Lower lobe of right lung (tissue), 2 donors: ENCODE results near the gene HOMER2. TPM values are rescaled to one million over a fixed set of nuclear protein-coding genes. Genes with fewer than 3 reads are reported as not detected.

Experiments used
- ATAC-seq, 2 donors: fragments of 200-7000 bp; cut with Tn5 transposase; one replicate each; pipeline ENCODE4 v1.9.1; 2020 to 2022; ENCODE audit warnings: mild to moderate bottlenecking in 2 of 2, moderate library complexity in 2 of 2
- DNase-seq: peaks from one replicate; pipeline ENCODE4 v3.0.0-alpha.2; 2020
- H3K27ac ChIP-seq: fragments of 200-600 bp; one replicate; pipeline ENCODE4 v1.8.0; 2022
- H3K27me3 ChIP-seq: fragments of 200-600 bp; one replicate; pipeline ENCODE4 v1.8.0; 2022; ENCODE audit warnings: low read depth
- H3K36me3 ChIP-seq: fragments of 200-600 bp; one replicate; pipeline ENCODE4 v1.8.0; 2022; ENCODE audit warnings: mild to moderate bottlenecking
- H3K4me1 ChIP-seq: fragments of 200-600 bp; one replicate; pipeline ENCODE4 v1.8.0; 2022
- H3K4me3 ChIP-seq: fragments of 200-600 bp; one replicate; pipeline ENCODE4 v1.8.0; 2022; ENCODE audit warnings: mild to moderate bottlenecking
- H3K9me3 ChIP-seq: fragments of 200-600 bp; one replicate; pipeline ENCODE4 v1.8.0; 2022
- intact Hi-C: fragments of 100-400 bp; cut with DNase I; formaldehyde crosslinking; loops from one replicate; pipeline ENCODE4 v1.11.0; 2022
- total RNA-seq: library from RNA; stranded (reverse); fragmentation: NEBNext Ultra II Directional; extraction: Animal tissue kit (Norgen Biotek cat#: 25700); gene quantifications from one replicate; pipeline ENCODE4 v1.2.1, GENCODE V29; 2021
- TF ChIP-seq, protein P1 (sequence below): fragments of 200-600 bp; IDR thresholded peaks from one replicate; pipeline ENCODE4 v1.8.0; 2022; ENCODE audit warnings: antibody characterized with exemption, mild to moderate bottlenecking
- donor health status: DM: no; HTN: yes; CAD: no; lungs with severe emphysema.

Gene HOMER2
- total RNA-seq, 1 donor from 2014 or later: 16.2 TPM

- Histone ChIP-seq H3K27ac (no peak overlapping the region), H3K27me3 (no peaks in the 10 kb centered on the region), H3K4me1 (no peaks in the 10 kb centered on the region), H3K4me3 (no peak overlapping the region), H3K9me3 (no peaks in the 10 kb centered on the region), H3K36me3 (no peaks in the 10 kb centered on the region)
- ATAC-seq (no peak), DNase-seq (no peak)
- intact Hi-C loops: no loop called here
- TF ChIP-seq, protein P1, sequence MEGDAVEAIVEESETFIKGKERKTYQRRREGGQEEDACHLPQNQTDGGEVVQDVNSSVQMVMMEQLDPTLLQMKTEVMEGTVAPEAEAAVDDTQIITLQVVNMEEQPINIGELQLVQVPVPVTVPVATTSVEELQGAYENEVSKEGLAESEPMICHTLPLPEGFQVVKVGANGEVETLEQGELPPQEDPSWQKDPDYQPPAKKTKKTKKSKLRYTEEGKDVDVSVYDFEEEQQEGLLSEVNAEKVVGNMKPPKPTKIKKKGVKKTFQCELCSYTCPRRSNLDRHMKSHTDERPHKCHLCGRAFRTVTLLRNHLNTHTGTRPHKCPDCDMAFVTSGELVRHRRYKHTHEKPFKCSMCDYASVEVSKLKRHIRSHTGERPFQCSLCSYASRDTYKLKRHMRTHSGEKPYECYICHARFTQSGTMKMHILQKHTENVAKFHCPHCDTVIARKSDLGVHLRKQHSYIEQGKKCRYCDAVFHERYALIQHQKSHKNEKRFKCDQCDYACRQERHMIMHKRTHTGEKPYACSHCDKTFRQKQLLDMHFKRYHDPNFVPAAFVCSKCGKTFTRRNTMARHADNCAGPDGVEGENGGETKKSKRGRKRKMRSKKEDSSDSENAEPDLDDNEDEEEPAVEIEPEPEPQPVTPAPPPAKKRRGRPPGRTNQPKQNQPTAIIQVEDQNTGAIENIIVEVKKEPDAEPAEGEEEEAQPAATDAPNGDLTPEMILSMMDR: no peak
Measured at GRCh38 chr15:82931221-82931620, 21.3 kb downstream of the HOMER2 start.

DNA sequence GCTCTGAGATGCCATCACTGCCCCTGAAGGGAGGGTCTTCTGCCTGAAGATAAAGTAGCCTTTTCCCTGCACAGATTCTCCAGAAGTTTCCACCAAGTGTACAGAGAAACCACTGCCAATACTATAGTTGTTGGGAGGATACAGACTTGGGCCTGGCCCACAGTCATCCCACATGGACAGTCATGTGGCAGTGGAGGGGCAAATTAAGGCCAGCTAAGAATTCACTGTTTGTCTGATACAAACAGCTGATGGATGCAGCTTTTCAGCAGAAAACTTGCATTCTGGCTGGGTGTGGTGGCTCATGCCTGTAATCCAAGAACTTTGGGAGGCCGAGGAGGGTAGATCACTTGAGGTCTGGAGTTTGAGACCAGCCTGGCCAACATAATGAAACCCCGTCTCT, 22.1 kb downstream of the HOMER2 start:
- intact Hi-C loops: no loop called here
- H3K4me3 ChIP-seq: no peak overlapping the region

GRCh38 chr15:82928711-82929110, 23.8 kb downstream of the HOMER2 start:
- Histone ChIP-seq H3K36me3 (no peaks in the 10 kb centered on the region), H3K4me1 (no peaks in the 10 kb centered on the region), H3K27me3 (no peaks in the 10 kb centered on the region), H3K9me3 (no peaks in the 10 kb centered on the region), H3K4me3 (no peak overlapping the region), H3K27ac (no peak overlapping the region)
- DNase-seq (no peak), ATAC-seq (no peak)
- intact Hi-C loops: no loop called here
- TF ChIP-seq, protein P1: no peak

More for the DNA sequence above, 22.1 kb downstream of the HOMER2 start:
- no peak for ATAC-seq
- no peak for DNase-seq
- H3K9me3 ChIP-seq: no peaks in the 10 kb centered on the region
- H3K27me3 ChIP-seq: no peaks in the 10 kb centered on the region
- H3K36me3 ChIP-seq: no peaks in the 10 kb centered on the region
- H3K27ac ChIP-seq: no peak overlapping the region
- TF ChIP-seq, protein P1: no peak
- H3K4me1 ChIP-seq: no peaks in the 10 kb centered on the region

DNA sequence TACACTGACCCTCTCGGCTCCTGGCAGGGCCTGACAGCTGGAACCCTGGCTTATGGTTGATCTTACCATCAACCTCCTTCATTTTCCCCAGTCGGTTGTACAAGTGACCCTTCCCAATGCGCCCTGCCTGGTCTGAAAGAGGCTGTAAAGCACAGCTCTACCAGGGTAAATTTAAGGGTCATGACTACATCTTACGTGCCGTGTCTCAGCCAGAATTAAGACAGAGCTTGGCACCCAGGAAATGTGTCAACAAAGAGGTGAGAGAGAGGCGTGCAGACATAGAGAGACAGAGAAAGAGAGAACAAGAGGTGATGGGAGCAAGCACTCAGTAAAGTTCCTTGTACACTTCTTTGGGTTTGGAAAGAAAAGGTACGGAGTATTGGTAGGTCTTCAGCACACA, 28.8 kb downstream of the HOMER2 start:
- H3K27me3 ChIP-seq: no peaks in the 10 kb centered on the region
- TF ChIP-seq, protein P1: no peak
- ATAC-seq (no peak), DNase-seq (no peak)
- intact Hi-C loops: no loop called here
- no peaks in the 10 kb centered on the region for H3K9me3 ChIP-seq
- no peaks in the 10 kb centered on the region for H3K4me1 ChIP-seq
- H3K27ac ChIP-seq: no peak overlapping the region
- no peak overlapping the region for H3K4me3 ChIP-seq
- no peaks in the 10 kb centered on the region for H3K36me3 ChIP-seq

GRCh38 chr15:82922737-82923136, 29.8 kb downstream of the HOMER2 start:
- no peak overlapping the region for H3K27ac ChIP-seq

More at GRCh38 chr15:82922737-82923136, 29.8 kb downstream of the HOMER2 start:
- TF ChIP-seq, protein P1: no peak
- no peaks in the 10 kb centered on the region for H3K9me3 ChIP-seq
- no peaks in the 10 kb centered on the region for H3K4me1 ChIP-seq
- no peaks in the 10 kb centered on the region for H3K36me3 ChIP-seq
- no peak overlapping the region for H3K4me3 ChIP-seq
- intact Hi-C loops: no loop called here
- H3K27me3 ChIP-seq: no peaks in the 10 kb centered on the region
- no peak for DNase-seq
- ATAC-seq: no peak
